Fibroblast of lung (primary cell): ENCODE results near the gene LPXN. TPM values are rescaled to one million over a fixed set of nuclear protein-coding genes. Genes with fewer than 3 reads are reported as not detected.
"Not testable (repeated sequence)": the region's sequence is repeated elsewhere in the genome, so short reads cannot be mapped to it uniquely, and the experiment has no call there.

Source experiments
- DNase-seq, 2 donors: peaks; one replicate each; pipeline versions ENCODE4 v3.0.0 to v3.0.0-alpha.2; 2010; ENCODE audit warnings: low read depth in 2 of 2
- H2AFZ ChIP-seq: 2 replicates; pipeline ENCODE4 v1.5.1; 2012; ENCODE audit warnings: low read length, control low read depth, inconsistent platforms
- H3K27ac ChIP-seq: 2 replicates; pipeline ENCODE4 v1.5.1; 2011; ENCODE audit warnings: low read length, control low read depth; ENCODE audit not compliant: insufficient read depth
- H3K27me3 ChIP-seq: 2 replicates; pipeline ENCODE4 v1.5.1; 2011; ENCODE audit warnings: mild to moderate bottlenecking, low read length; ENCODE audit not compliant: control insufficient read depth, insufficient read depth
- H3K36me3 ChIP-seq: 2 replicates; pipeline ENCODE4 v1.5.1; 2011; ENCODE audit warnings: low read length; ENCODE audit not compliant: control insufficient read depth, insufficient read depth
- H3K4me1 ChIP-seq: 2 replicates; pipeline ENCODE4 v1.5.1; 2011; ENCODE audit warnings: low read length; ENCODE audit not compliant: control insufficient read depth, insufficient read depth; ENCODE audit errors: extremely low read depth
- H3K4me2 ChIP-seq: 2 replicates; pipeline ENCODE4 v1.5.1; 2011; ENCODE audit warnings: low read length, control low read depth; ENCODE audit not compliant: insufficient read depth; ENCODE audit errors: extremely low read depth
- H3K4me3 ChIP-seq, 4 experiments: fragments of 200-600 bp in 1 of 4; sonication (generic) in 1 of 4; replicated peaks in 1 of 4; 2 replicates each; pipeline ENCODE4 v1.5.1; 2011 to 2016; ENCODE audit warnings: low read length in 4 of 4, low read depth in 3 of 4, mild to moderate bottlenecking in 3 of 4, control low read depth in 2 of 4, inconsistent platforms in 1 of 4, mixed read lengths in 1 of 4; ENCODE audit not compliant: insufficient read depth in 1 of 4; ENCODE audit errors: control extremely low read depth in 1 of 4
- H3K79me2 ChIP-seq: 2 replicates; pipeline ENCODE4 v1.5.1; 2012; ENCODE audit warnings: mild to moderate bottlenecking, low read length, inconsistent platforms; ENCODE audit not compliant: control insufficient read depth, insufficient read depth
- H3K9ac ChIP-seq: 2 replicates; pipeline ENCODE4 v1.5.1; 2011; ENCODE audit warnings: mild to moderate bottlenecking, low read length, control low read depth; ENCODE audit not compliant: insufficient read depth
- H3K9me3 ChIP-seq: 2 replicates; pipeline ENCODE4 v1.5.1; 2012; ENCODE audit warnings: low read depth, low read length; ENCODE audit not compliant: control insufficient read depth, insufficient read depth
- H4K20me1 ChIP-seq: 2 replicates; pipeline ENCODE4 v1.5.1; 2011; ENCODE audit warnings: low read length; ENCODE audit not compliant: control insufficient read depth, insufficient read depth; ENCODE audit errors: extremely low read depth
- CTCF ChIP-seq, 2 donors: IDR thresholded peaks in 1 of 2; conservative IDR thresholded peaks in 1 of 2; 1 replicate in 1 of 2; 2 replicates in 1 of 2; pipeline ENCODE4 v1.5.1; 2011 to 2012; ENCODE audit warnings: low read length in 2 of 2, control low read depth in 1 of 2, inconsistent platforms in 1 of 2, low read depth in 1 of 2, mild to moderate bottlenecking in 1 of 2
- EZH2 ChIP-seq: IDR thresholded peaks from 2 replicates; pipeline ENCODE4 v1.5.1; 2012; ENCODE audit warnings: low read length, control low read depth, mild to moderate bottlenecking; ENCODE audit errors: missing control alignments
- polyA plus RNA-seq, 2 donors: library from polyadenylated mRNA; depleted of rRNA in 1 of 2; stranded (reverse) in 1 of 2; unstranded in 1 of 2; fragments of >200 nt; gene quantifications; 2 replicates each; pipeline ENCODE4 v1.2.1, GENCODE V29; 2011 to 2012; ENCODE audit warnings: missing spikeins in 1 of 2
- total RNA-seq: library from RNA; depleted of rRNA; stranded (reverse); fragments of >200 nt; gene quantifications from 2 replicates; pipeline ENCODE4 v1.2.1, GENCODE V29; 2014

Gene LPXN
- total and polyA plus RNA-seq, 2 donors (not counting 1 experiment from before 2014, with no cell fraction given), result 8.6 to 9.2 TPM

DNA sequence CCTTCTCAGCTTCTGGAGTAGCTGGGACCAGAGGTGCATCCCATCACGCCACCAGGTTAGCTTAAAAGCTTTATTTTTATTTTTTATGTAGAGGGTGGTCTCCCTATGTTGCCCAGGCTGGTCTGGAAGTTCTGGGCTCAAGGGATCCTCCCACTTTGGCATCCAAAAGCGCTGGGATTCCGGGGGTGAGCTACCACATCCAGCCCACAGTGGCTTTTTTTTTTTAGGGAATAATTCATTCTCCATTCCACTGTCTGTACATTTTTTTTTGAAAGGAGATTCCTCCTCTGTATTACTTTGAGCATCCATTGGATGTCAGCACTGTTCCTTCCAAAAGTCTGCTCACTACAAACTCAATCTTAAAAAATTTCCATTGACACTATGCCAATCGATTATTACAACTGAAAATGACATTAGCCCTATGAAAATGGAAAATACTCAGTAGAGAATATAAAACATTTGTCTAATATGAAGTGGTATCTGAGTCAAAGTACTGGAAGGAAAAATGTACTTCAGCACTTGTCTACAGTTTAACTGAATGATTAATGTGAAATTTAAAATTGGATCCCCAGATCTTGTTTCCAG lies 1.3 kb upstream of the LPXN start:
- Histone ChIP-seq H3K27me3 (no peaks in the 10 kb centered on the region), H3K36me3 (no peaks in the 10 kb centered on the region), H3K4me2 (peak overlapping the region; percentile 64), H3K27ac (peak overlapping the region; percentile 97), H3K79me2 (peaks cover 30% of the 10 kb centered on the region), H3K4me3 (peak overlapping the region; percentile 54 to 93 (median 84)), H3K4me1 (peaks cover 29% of the 10 kb centered on the region), H2AFZ (no peak overlapping the region), H3K9me3 (no peaks in the 10 kb centered on the region), H3K9ac (peak overlapping the region; percentile 98), H4K20me1 (no peaks in the 10 kb centered on the region)
- DNase-seq, result peak; percentile 62 to 65
- TF ChIP-seq CTCF (conservative IDR thresholded peaks at IDR 0.05 in 1 of 2, IDR thresholded peaks at IDR 0.05 in 1 of 2; ENCODE audit: low read depth in 1 of 2, low read length in 2 of 2) (peak; percentile 49 to 59), EZH2 (no peak)

- no peaks in the 10 kb centered on the region for H3K27me3 ChIP-seq
- TF ChIP-seq CTCF (conservative IDR thresholded peaks at IDR 0.05 in 1 of 2, IDR thresholded peaks at IDR 0.05 in 1 of 2; ENCODE audit: low read depth in 1 of 2, low read length in 2 of 2), result no peak
- TF ChIP-seq EZH2, result no peak
- peak overlapping the region in 1 of 4 experiments; percentile 25 for H3K4me3 ChIP-seq
- H2AFZ ChIP-seq, result no peak overlapping the region
- no peaks in the 10 kb centered on the region for H3K36me3 ChIP-seq
- H3K27ac ChIP-seq, result peak overlapping the region; percentile 97
- H4K20me1 ChIP-seq, result no peaks in the 10 kb centered on the region
- peaks cover 29% of the 10 kb centered on the region for H3K4me1 ChIP-seq
- peaks cover 11% of the 10 kb centered on the region for H3K79me2 ChIP-seq
- H3K9me3 ChIP-seq, result no peaks in the 10 kb centered on the region
- H3K9ac ChIP-seq, result no peak overlapping the region
- H3K4me2 ChIP-seq, result peak overlapping the region; percentile 72
- DNase-seq, result peak; percentile 45 to 76
Observed at GRCh38 chr11:58574881-58575280, 775 bp downstream of the LPXN start.

DNA sequence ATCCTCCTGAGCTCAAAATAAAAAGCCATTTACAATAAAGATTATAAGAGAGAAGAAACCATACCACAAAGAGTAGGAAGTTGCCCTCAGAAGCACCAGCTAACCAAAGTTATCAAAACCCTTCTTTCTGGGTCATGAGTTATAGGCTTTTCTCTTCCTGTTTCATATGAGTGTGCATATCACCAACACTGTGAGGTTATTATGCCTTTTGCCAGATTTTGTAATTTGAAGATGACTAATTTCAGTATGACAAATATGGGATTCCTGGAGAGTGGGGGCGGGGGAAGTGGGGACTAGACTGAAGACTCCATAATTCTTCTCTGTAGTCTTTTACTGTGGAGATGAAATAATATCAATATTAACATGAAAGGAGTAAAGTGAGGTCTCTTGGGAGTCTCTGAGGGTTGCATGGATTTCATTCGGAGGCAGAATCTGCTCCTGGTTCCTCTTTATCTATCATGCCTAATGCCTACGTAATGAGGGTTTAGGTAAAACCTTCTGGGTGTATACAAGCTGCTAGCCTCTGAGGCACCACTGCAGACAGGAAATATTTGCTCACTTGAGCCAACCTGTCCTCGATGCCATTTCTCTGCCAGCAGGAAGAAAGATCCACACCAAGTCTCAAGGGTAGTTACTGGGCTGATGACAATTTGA lies 2.1 kb downstream of the LPXN start:
- Histone ChIP-seq H2AFZ (peak overlapping the region; percentile 10), H3K9me3 (no peaks in the 10 kb centered on the region), H3K27me3 (no peaks in the 10 kb centered on the region), H3K27ac (peak overlapping the region; percentile 97), H3K9ac (no peak overlapping the region), H4K20me1 (no peaks in the 10 kb centered on the region), H3K4me1 (peaks cover 29% of the 10 kb centered on the region), H3K4me2 (peak overlapping the region; percentile 69), H3K36me3 (no peaks in the 10 kb centered on the region), H3K4me3 (peak overlapping the region in 2 of 4 experiments; percentile 15), H3K79me2 (peaks cover 7% of the 10 kb centered on the region)
- peak; percentile 78 to 87 for DNase-seq
- TF ChIP-seq CTCF (conservative IDR thresholded peaks at IDR 0.05 in 1 of 2, IDR thresholded peaks at IDR 0.05 in 1 of 2; ENCODE audit: low read depth in 1 of 2, low read length in 2 of 2) (no peak), EZH2 (no peak)

GRCh38 chr11:58572906-58573305 lies 2.8 kb downstream of the LPXN start:
- H3K4me2 ChIP-seq, result peak overlapping the region; percentile 69
- H3K36me3 ChIP-seq, DNase-seq: not testable (repeated sequence)

More at GRCh38 chr11:58572906-58573305, 2.8 kb downstream of the LPXN start:
- H3K27me3 ChIP-seq, H2AFZ ChIP-seq, H4K20me1 ChIP-seq, H3K9me3 ChIP-seq, H3K79me2 ChIP-seq, H3K9ac ChIP-seq: not testable (repeated sequence)
- Histone ChIP-seq H3K27ac (peak overlapping the region; percentile 60), H3K4me3 (peak overlapping the region in 1 of 4 experiments; percentile 15), H3K4me1 (peaks cover 29% of the 10 kb centered on the region)
